GM23338 (cell line): ENCODE measurements around the gene SHROOM2.

ENCODE experiments used
- CREB1 ChIP-seq: fragments of 250-450 bp; sonication (Bioruptor Pico); IDR thresholded peaks from 2 replicates; pipeline ENCODE4 v1.5.0; 2020; ENCODE audit warnings: low read depth, mild to moderate bottlenecking, moderate library complexity
- EZH2phosphoT487 ChIP-seq: fragments of 200-600 bp; sonication (generic); IDR thresholded peaks from one replicate; pipeline ENCODE4 v1.8.1; 2018; ENCODE audit warnings: antibody characterized with exemption; ENCODE audit not compliant: unreplicated experiment
- POLR2AphosphoS5 ChIP-seq: IDR thresholded peaks from 2 replicates; pipeline ENCODE4 v1.6.1; 2016; ENCODE audit warnings: antibody characterized with exemption, low read depth
- REST ChIP-seq: IDR thresholded peaks from one replicate; pipeline ENCODE4 v1.6.1; 2018; ENCODE audit warnings: antibody characterized with exemption; ENCODE audit not compliant: unreplicated experiment
- TF ChIP-seq, protein P1 (sequence below), 2 experiments: fragments of 200-600 bp in 1 of 2; sonication (generic) in 1 of 2; conservative IDR thresholded peaks; 2 replicates each; pipeline versions ENCODE4 v1.5.1 to v1.6.1; 2016 to 2017; ENCODE audit warnings: antibody characterized with exemption in 2 of 2, low read depth in 2 of 2, mild to moderate bottlenecking in 2 of 2, moderate library complexity in 1 of 2

DNA sequence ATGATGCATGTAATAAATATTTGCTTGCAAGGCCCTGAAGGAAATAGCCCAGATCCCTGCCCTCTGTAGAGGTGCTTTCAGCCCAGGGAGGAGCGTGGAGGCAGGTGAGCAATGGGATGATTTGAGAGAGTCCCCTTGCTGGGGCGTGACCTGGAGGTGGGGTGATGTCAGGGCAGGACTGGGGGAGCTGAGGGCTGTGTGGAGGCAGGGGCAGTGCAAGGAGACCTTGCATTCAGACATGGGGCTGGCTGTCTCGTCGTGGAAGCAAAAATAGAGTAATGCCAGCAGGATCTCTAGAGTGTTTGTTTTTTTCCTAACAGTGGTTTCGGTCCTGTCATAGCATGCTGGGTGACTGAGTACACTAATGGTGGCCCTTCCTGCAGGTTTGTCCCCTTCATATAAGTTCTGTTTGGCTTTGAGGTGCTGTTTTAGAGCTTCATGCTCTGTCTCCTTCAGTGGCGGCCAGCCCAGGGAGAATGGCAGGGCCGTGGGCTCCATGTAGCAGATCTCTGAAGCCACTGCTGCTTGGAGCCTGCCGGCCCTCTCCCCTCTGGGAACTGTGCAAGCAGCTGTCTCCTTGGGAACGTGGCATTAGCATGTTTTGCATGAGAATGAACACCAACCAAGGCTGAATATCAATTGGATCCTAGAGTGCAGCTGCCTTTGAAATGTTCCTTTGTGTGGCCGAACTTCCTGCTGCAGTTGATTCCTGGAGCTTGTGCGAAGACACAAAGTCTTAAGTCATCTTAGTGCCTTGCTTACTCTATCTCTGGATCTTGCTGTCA, 141.7 kb downstream of the SHROOM2 start:
- TF ChIP-seq, protein P1, sequence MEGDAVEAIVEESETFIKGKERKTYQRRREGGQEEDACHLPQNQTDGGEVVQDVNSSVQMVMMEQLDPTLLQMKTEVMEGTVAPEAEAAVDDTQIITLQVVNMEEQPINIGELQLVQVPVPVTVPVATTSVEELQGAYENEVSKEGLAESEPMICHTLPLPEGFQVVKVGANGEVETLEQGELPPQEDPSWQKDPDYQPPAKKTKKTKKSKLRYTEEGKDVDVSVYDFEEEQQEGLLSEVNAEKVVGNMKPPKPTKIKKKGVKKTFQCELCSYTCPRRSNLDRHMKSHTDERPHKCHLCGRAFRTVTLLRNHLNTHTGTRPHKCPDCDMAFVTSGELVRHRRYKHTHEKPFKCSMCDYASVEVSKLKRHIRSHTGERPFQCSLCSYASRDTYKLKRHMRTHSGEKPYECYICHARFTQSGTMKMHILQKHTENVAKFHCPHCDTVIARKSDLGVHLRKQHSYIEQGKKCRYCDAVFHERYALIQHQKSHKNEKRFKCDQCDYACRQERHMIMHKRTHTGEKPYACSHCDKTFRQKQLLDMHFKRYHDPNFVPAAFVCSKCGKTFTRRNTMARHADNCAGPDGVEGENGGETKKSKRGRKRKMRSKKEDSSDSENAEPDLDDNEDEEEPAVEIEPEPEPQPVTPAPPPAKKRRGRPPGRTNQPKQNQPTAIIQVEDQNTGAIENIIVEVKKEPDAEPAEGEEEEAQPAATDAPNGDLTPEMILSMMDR (conservative IDR thresholded peaks at IDR 0.05; ENCODE audit: low read depth in 2 of 2) = no peak
- TF ChIP-seq CREB1 (CRISPR knock-in tag) (no peak), POLR2AphosphoS5 (no peak), EZH2phosphoT487 (no peak), REST (no peak)
